HG02763 (cell line): Measurements from ENCODE around the gene PPP2R2B.

ENCODE experiments used
- ATAC-seq: cut with Tn5 transposase; IDR thresholded peaks from one replicate; pipeline ENCODE4 v1.9.1; 2021; ENCODE audit warnings: mild to moderate bottlenecking, moderate library complexity; ENCODE audit not compliant: unreplicated experiment

PPP2R2B gene

GRCh38 chr5:146707316-146707715, 171.2 kb downstream of the PPP2R2B start:
- ATAC-seq, result no peak

- no peak for ATAC-seq
These were observed 172.1 kb downstream of the PPP2R2B start for GRCh38 chr5:146706321-146706972.

- no peak for ATAC-seq
These were observed 173.4 kb downstream of the PPP2R2B start for GRCh38 chr5:146704949-146705665.

- no peak for ATAC-seq
These were observed 174.7 kb downstream of the PPP2R2B start for GRCh38 chr5:146703899-146704298.

GRCh38 chr5:146703499-146703898, 175.1 kb downstream of the PPP2R2B start:
- no peak for ATAC-seq

- ATAC-seq, result no peak
These were observed 178.7 kb downstream of the PPP2R2B start for GRCh38 chr5:146699664-146700418.

GRCh38 chr5:146699138-146699537, 179.4 kb downstream of the PPP2R2B start:
- no peak for ATAC-seq

- no peak for ATAC-seq
These were observed 179.9 kb downstream of the PPP2R2B start for GRCh38 chr5:146698651-146699050.

- no peak for ATAC-seq
These were observed 181.3 kb downstream of the PPP2R2B start for GRCh38 chr5:146697211-146697610.

- ATAC-seq, result no peak
These were observed 182.9 kb downstream of the PPP2R2B start for GRCh38 chr5:146695646-146696045.

GRCh38 chr5:146690880-146691355, 187.6 kb downstream of the PPP2R2B start:
- no peak for ATAC-seq

- ATAC-seq, result no peak
These were observed 190.9 kb downstream of the PPP2R2B start for GRCh38 chr5:146687630-146688029.

GRCh38 chr5:146683861-146684260, 194.7 kb downstream of the PPP2R2B start:
- ATAC-seq, result no peak

- ATAC-seq, result no peak
These were observed 195.5 kb downstream of the PPP2R2B start for GRCh38 chr5:146682899-146683532.

- ATAC-seq, result no peak
These were observed 196.9 kb downstream of the PPP2R2B start for GRCh38 chr5:146681585-146682105.

GRCh38 chr5:146680846-146681584, 197.5 kb downstream of the PPP2R2B start:
- no peak for ATAC-seq

GRCh38 chr5:146675636-146676035, 202.9 kb downstream of the PPP2R2B start:
- peak; percentile 75 for ATAC-seq

GRCh38 chr5:146672866-146673265, 205.7 kb downstream of the PPP2R2B start:
- no peak for ATAC-seq

GRCh38 chr5:146671561-146672295, 206.8 kb downstream of the PPP2R2B start:
- ATAC-seq, result no peak

- no peak for ATAC-seq
These were observed 208.9 kb downstream of the PPP2R2B start for GRCh38 chr5:146669656-146670055.
